Activated CD4-positive, CD25-positive, alpha-beta regulatory T cell treated with anti-CD3 and anti-CD28 coated beads, Interleukin-2, amount 50 U/mL, for 72 hours (primary cell): Measurements from ENCODE around the gene SIGLECL1.

Experiments used
- DNase-seq: peaks from one replicate; pipeline ENCODE4 v3.0.0; 2021

Gene SIGLECL1

DNA sequence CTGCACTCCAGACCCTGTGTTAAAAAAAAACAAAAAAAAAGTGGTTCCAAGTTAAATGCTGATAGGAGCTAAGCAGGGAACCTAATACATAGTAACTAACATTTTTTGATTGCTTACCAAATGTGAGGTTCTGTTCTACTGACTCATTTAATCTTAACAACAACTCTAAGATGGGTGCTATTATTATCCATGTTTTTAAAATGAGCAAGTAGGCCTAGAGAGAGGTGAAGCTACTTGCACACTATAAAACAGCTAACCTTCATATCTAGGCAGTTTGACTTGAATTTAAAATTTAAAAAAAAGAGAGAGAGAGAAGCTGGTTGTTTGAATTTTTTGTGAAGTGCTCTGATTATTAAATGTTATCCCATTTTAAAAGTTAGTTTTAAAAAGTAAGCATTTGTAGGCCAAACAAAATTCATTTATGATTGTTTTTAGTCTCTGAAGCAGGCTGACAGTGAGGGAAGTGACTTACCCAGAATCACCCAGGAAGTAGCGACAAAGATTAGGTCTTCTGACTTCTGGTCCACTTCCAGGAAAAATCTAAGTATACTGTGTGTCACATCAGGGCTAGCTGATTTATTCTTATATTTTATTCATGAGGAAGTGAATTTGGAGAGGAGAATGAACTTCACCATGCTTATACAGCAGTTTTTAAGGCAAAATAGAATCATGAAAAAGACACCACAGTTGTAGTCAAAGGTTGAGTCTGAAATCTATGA is 2.4 kb downstream of the SIGLECL1 start:
- no peak for DNase-seq

DNA sequence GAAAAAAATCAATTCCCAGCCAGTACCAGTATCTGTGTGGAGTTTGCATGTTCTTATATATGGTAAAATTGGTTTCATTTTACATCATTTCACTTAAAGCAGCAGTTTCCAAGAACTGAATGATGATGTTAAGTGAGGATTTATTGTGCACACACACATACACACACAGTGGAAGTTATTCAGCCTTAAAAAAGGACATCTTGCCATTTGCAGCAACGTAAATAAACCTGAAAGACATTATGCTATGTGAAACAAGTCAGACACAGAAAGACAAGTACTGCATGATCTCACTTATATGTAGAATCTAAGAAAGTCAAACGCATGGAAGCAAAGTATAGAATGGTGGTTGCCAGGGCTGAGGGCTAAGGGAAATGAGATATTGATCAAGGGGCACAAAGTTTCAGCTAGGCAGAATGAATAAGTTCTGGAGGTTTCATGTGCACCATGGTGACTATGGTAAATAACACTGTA is 5.3 kb downstream of the SIGLECL1 start:
- DNase-seq = no peak

DNA sequence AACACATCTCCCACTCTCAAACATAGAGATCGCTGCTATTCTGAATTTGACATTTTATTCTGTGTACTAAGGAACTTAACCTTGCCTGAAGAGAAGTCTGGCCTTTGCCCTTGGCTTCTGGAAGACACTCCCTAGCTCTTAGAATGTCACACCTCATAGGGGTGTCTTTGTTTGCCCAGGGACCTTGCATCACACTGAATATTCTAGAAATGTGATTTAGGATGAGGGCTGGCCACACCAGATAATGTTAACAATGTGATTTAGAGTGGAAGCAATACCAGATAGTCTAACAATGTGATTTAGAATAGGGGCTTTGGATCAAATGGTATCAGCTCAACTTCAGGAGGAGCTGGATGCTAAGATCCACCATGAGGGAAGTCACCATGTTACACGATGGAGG is 6.6 kb downstream of the SIGLECL1 start:
- no peak for DNase-seq

DNA sequence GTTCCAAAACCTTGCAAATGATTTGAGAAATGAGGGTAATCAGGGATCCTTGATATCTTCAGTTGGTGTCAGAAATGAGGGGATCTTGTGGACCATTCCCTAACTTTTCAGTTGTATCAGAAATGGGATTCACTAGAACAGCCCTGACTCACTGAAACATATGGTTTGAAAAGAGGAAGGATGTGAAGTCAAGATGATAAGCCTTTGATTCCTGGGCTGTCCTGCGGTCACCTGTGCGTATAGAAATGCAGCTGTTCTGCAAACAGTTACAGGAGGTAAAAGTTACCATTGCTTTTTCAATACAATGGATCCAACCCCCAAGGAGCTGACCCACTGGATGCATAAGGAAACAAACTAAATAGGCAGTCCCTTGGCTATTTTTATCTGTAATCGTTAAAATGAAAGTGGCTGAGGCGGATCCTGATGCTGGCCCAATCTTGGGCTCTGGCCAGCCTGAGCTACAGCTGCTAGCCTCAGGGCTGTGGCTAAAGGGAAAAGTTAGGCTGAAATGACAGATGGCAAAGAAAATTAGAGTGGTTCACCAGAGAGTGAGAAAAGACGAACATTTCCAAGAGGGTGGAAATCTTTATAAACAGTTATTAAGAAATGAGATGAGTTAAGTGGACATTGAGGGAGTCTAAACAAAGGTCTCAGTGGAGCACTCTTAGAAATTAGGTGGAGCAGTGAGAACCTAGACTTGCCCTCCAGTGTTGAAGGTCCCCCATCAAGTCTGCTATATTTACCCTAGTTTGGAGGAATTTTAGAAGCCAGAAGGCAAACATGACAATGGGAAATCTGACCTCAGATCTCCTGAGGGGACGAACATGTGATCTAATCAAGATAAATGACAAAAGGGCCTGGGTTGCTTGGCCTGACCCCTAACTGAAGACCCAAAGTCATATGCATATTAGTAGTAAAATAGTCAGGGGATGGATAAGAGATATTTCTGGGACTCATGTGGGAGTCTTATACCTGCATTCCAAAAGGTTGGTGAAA is 7.6 kb downstream of the SIGLECL1 start:
- DNase-seq = no peak

DNA sequence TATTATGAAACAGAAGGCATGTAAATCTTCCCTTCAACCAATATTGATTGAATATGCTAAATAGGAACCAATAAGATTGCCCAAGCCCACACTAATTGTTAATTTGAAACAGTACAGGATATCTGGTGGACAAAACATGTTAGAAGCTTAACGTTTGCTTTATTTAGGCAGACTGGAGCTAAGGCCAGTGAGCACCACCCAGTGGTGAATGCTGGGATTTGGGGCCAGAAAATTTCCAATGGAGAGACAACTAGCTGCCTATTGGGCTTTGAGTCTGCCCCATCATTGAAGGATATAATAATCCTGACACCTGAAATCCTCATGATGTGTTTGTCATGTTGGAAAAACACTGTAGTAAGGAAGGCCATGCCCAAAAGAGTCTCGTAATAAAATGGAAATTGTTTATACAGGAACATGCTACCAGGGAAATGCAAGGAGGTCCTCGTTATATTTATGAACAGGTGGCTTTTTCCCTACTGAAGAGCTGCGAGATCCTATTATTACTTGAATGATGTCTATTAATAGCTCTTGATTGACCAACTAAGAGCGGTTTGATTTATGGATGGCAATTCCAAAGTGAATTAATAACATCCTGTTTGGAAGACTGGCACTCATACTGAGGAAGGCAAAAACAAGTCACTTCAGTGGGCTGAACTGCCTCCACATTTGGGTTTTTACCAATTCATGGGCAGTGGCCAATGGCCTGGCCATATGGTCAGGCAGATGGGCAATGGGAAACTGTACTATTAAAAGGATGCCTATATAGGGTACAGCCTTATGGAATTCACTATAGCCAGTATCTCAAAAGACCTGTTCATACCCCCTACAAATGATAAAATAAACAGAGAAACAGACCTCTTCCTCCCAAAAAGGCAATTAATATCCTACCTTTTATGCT is 8.7 kb downstream of the SIGLECL1 start:
- DNase-seq = no peak

DNA sequence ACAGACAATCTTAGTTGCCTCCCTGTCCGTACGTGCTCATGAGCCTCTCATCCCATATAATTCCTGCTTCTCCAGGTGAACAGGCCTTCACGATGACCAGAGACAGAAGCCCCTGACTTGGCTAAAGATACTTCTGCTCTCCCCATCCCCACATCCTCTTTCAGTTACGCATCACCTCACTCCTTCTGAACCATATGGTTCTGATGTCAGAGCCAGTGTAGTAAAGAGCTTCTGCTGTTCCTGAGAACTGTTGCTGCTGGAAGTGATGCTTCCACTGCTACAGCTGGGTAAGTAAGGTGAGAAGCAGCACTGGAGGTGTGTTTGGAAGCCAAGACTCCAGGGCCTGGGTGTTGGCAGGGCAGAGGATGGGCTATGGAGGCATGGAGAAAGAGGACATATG is 12.9 kb downstream of the SIGLECL1 start:
- no peak for DNase-seq

DNA sequence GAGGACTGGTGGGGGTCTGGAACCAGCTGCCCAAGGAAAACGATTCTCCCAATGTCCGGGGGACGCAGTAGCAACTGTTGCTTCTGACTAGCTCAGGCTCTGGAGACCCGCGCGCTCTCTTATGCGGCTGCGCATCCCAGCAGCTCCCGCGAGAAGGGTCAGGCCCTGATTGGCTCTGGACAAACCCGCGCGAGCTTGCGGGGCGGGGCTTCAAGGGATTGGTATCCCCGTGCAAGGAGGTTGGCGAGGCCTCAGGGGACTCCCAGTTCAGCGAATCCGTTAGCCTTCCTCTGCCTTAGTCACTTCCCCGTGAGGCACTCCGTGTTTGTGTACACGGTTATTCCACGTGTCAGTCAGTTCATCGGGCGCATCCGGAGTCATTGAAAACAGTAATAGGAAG is 20.2 kb downstream of the SIGLECL1 start:
- no peak for DNase-seq

DNA sequence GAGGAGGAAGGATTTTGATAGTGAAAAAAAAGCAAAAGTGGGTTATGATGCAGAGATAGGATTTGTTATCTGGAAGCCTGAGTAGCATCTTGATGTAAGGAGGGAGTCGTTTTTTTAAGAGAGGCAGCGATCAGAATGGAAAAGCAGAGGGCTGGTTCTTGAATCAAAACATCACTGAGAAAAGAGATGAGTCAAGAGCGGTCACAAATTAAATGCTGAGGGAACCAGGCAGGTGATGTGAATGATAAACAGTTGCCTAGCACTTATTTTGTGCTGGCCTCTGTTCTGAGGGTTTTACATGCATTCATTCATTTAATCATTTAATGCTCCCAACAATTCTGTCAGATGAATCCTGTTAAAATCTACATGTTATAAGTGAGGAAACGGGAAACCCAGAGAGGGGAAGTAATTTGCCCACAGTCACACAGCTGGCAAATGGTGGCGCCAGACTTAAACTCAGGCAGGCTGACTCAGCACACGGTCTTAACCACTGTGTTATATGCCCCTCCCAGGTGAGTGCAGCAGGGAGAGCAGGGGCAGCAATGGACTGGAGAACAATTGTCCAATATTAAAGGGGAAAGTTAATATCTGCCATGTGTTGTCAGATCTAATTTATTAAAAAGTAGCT is 21.4 kb downstream of the SIGLECL1 start:
- no peak for DNase-seq

DNA sequence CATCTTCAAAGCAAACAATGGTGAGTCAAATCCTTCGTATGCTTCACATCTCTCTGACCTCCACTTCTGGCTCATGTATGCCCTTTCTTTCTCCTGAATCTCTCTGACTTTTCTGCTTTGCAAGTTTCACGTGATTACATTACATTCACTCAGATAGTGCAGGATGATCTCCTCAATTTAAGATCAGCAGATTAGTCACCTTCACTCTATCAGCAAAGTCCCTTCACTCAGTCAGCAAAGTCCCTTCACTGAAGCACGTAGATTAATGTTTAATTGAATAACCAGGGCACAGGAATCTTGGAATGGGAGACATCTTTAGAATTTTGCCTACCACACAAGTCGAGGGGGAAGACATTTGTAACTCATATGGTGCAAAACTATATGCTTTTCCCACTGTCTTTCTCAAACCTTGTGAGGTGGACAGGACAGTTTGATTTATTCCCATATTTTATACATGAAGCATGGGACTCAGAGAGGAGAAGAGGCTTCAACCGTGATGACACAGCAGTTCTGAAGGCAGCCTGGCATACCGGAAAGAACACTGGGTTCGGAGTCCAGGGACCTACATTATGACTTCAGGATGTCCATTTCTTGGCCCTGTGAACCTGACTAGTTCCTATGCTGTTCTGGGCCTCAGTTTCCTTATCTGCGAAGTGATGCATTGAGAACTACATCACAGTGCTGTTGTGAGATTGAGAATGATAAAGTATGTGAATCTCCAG is 23.3 kb downstream of the SIGLECL1 start:
- DNase-seq = no peak

DNA sequence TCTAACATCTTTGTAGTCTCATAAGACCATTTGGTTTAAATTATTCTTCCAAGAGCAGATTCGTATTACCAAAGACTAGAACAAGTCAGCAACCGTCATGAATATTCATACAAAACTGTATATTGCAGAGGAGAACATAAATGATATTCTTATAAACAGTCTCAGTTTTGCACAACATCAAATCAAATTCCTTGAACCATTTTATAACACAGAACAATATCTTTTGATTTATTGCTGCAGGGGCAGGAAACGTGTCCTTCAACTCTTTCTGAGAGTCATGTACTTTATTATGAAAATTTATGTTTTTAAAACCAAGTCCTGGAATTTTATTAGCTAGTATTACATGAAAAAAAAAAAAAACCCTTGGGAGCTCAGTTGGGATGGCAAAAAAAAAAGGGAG is 26.2 kb downstream of the SIGLECL1 start:
- DNase-seq = no peak

DNA sequence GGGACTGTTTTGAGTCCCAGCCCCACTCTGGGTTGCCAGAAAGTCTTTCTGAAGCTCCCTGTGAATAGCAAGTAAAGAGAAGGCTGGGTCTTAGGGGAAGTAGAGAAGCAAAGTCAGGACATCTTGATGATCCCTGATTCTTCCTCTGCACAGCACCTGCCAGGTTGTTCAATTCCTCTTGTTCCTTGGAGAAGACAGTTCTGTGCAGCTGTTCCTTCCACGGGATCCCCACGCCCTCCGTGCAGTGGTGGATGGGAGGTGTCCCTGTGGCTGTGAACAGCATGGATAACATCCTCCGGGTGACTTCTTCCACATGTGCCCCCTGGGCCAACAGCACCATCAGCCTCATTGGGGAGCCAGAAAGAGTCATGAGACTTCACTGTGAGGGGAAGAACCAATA is 31.5 kb downstream of the SIGLECL1 start:
- no peak for DNase-seq

DNA sequence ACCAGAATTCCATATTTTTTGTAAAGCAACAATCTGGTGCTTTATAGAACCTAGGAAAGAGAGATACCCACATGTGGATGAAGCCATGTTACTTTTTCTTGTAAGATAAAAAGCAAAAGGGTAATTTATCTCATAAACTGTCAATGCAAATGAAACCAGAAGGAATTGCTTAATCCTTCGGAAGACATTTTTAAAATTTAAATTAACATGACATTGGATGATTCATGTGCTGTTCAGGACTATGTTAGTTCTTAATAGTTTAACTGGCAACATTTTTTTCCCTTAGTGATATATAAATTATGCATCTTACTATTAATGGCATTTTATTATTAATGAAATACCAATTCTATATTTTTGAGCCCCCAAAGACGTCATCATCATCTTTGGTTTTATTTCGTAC is 34.8 kb downstream of the SIGLECL1 start:
- no peak for DNase-seq

DNA sequence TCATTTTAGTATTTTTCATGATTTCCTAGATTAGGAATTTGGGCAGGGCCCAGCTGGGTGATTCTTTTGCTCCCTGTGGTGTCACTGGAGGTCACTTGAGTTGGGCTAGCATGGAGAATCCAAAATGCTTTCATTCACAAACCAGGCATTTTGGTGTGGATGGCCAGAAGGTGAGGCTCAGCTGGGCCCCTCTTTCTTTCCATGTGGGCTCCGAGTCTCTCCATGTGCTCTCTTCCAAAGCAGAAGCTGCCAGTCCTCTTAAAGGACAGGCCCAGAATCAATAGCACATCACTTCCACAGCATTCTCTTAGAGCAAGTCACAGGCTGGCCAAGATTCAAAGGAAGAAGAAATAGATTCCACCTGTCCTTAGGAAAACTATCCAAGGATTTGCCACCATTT is 38.8 kb downstream of the SIGLECL1 start:
- DNase-seq = no peak

DNA sequence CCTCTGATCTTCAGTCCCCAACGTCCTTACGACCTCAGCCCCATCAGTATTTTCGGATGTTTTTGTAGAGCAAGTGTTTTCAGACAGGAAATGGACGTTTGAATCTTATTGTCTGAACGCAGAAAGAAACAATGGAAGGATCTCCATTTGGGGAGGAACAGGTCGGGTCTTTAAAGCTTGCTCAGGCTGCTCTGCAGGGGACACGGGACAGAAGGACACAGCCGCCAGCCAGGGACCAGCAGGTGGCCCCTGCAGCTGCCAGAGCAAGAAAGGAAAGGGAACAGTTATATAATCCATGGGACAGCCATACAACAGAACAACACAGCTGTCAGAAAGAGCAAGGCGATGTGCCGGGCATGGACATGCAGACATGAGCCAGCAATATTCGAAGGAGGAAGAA is 42.1 kb downstream of the SIGLECL1 start:
- no peak for DNase-seq

DNA sequence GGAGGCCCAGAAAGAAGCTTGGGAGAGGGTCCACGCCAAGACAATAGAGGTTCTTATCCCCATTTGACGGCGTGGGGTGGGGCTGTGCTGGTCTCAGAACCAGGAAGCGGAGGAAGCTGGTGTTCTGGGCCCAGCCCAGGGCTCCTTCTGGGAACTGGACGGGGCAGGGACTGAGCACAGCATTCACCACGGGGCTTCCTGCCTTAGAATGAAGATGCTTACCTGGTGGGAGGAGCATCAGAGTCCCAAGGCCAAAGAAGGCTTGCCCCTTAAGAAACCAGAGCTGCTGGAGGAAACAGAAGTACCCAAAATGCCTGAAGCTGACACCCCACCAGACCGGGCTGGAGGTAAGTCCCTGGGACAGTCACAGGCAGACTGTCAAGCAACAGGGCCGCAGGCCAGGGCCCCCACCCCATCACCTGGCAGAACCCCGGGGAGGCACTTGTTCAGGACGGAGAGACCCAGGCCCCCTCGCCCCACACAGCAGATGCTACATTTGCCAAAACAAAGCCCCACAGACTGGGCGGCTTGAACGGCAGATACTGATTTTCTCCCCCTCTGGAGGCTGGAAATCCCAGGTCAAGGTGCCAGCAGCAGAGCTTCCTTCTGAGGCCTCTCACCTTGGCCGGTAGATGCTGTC is 42.8 kb downstream of the SIGLECL1 start:
- no peak for DNase-seq

DNA sequence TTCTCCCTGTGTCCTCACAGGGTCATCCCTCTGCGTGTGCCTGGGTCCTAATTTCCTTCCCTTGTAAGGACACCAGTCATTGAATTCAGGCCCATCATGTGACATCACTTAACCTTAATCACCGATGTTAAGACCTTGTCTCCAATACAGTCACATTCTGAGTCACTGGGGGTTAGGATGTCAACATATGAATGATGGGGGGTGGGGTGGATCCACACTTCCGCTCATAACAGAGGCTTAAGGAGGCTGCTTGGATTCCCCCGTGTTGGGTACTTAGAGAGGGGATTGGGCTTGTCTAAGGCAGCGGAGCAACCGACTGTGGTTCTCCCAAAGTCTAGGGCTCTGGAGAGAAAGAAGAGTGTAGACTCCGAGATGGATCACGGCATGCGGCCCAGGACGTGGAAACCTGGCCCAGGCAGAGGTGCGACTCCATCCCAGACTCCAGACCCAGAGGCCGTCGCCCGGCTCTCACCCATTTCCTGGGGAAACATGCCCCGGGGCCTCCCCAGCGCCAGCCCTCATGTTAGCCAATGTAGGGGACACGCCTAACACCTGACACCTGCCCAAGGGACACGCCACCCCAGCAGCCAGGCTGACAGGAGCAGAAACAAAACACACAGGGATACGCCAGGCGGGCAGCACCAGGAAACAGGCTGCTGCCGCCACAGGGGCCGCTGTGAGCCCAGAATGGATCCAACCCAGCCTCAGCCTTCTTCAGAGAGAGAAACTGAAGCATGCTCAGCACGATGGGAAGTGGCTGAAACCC is 43.5 kb downstream of the SIGLECL1 start:
- DNase-seq = no peak

DNA sequence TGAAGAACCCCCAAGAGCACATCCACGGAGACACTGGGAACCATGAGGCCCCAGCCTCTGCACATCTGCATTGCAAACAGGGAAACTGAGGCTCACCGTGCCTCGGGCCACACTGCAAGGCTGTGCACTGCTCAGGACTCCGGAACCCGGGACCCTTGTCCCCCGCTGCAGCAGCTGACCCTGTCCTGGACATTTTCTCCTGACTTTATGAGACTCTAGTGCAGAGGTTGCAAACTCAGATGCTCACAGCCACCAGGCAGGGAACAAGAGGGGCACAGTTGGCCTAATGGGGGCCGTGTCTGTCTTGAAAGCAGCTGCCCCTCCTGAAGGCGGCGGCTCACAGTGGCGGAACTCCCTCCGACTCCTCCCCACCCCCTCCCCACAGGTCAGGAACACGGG is 44.1 kb downstream of the SIGLECL1 start:
- DNase-seq = no peak

DNA sequence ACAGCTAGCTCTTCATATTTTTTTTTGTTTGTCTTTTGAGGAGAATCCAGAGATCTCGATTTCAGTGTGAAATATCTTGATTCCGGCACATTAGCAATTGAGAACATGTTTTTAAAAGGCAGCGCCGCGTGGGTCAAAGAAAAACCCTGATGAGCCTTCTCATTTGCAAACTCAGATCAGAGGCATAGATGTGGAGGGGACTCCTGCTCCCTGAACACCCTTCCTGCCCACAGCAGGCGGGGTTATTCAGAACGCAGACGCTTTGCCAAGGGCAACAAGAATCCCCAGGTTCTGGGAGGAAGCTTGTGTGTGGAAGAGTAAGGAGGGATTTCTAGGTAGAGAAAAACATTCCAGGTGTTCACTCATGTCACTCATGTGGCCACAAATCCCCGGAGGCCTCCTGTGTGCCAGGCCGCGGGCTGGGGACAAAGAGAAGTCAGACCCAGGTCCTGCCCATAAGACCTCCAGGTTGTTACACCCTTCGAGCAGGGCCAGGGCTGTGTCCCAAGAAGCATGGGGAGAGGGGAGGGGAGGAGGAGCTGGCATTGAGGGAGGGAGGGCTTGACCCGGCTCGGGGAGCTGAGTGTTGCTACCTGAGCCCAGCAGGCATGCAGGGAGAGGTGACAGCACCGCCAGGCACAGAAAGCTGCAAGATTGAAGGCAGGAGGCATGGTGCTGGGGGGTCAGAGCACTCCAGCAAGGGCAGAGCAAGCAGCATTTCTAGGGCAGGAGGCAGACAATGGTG is 44.7 kb downstream of the SIGLECL1 start:
- no peak for DNase-seq

DNA sequence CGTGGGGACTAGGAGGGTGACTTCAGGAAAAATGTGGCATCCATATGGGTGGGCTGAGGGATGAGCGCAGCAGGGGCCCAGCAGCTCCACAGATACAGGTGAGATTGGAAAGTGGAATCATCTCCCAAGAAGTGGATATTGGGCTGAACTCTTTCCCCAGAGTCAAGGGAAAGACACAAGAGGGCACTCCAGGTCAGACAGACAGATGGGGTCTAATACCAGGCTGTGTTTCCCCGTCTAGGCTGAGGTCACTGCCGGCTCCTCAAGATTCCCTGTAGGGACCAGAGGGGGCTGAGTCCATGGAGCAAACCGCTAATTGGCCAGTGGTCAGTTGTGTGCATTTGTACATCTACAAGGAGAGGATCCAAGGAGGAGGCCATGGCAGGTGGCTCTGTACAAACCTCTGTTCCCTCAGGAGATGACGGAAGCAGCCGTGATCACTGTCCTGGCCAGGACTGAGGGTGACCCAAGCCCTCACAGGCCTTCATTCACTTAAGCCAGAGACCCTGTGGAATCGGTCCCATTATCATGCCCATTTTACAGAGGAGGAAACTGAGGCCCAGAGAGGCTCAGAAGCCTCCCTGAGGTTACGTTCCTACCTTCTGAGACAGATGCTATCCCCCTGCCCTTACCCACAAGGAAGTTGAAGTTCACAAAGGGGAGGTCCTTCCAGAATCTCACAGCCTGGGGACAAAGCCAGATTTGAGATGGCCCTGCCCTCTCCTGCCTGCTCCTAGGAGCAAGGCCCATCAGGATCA is 45.6 kb downstream of the SIGLECL1 start:
- DNase-seq = no peak
